Neural crest cell (in vitro differentiated cells): ENCODE results near the gene ARHGDIG. TPM values are rescaled to one million over a fixed set of nuclear protein-coding genes. Genes with fewer than 3 reads are reported as not detected.

ENCODE experiments used
- DNase-seq: peaks from one replicate; pipeline ENCODE4 v3.0.0; 2021; ENCODE audit warnings: low read depth, mixed read lengths, low spot score
- H3K27ac Mint-ChIP-seq: one replicate; pipeline ENCODE4 v1.8.0; 2021; ENCODE audit warnings: mild to moderate bottlenecking, mixed read lengths; ENCODE audit not compliant: unreplicated experiment
- H3K27me3 Mint-ChIP-seq: 2 replicates; pipeline ENCODE4 v1.8.0; 2021; ENCODE audit warnings: low read depth, mild to moderate bottlenecking, mixed read lengths
- H3K36me3 Mint-ChIP-seq: 2 replicates; pipeline ENCODE4 v1.8.0; 2021; ENCODE audit warnings: low read depth, mild to moderate bottlenecking, mixed read lengths
- H3K4me1 Mint-ChIP-seq: 2 replicates; pipeline ENCODE4 v1.8.0; 2021; ENCODE audit warnings: mixed read lengths
- H3K4me3 Mint-ChIP-seq: one replicate; pipeline ENCODE4 v1.8.0; 2021; ENCODE audit warnings: mild to moderate bottlenecking, mixed read lengths
- H3K9me3 Mint-ChIP-seq: 2 replicates; pipeline ENCODE4 v1.8.0; 2021; ENCODE audit warnings: mixed read lengths
- total RNA-seq: library from RNA; stranded (reverse); gene quantifications from 2 replicates; pipeline ENCODE4 v1.2.1, GENCODE V29; 2021
- TF ChIP-seq, protein P1 (sequence below): fragments of 200-600 bp; sonication (generic); conservative IDR thresholded peaks from 2 replicates; pipeline ENCODE4 v1.5.0; 2021; ENCODE audit warnings: antibody characterized with exemption, mild to moderate bottlenecking

The ARHGDIG gene
- total RNA-seq, 1 donor from 2014 or later = 3.0 TPM

DNA sequence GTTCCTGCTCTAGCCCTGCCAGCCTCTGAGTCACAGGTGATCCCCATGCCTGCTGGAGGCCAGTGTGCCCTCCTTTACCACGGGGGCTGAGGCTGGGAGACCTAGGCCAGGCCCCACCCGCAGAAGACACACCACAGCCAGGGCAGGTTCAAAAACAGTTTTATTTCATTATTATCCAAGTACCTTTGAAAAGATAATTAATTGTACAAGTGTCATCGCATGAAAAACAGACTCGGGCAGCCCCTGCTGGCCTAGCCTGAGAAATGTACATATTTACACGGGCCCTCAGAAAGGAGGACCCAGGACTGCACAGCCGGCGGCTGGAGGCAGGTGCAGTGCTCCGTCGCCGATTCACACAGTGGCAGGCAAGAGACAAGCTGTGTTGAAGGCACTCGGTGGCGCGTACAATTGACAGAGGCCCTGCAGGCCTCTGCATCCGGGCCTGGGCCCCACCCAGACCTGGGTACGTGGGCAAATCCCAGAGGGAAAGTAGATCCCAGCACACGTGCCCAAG lies 7.0 kb downstream of the ARHGDIG start:
- no peak for DNase-seq
- Mint-ChIP-seq H3K27me3 (no peaks in the 10 kb centered on the region), H3K4me1 (no peaks in the 10 kb centered on the region), H3K4me3 (no peak overlapping the region), H3K36me3 (peaks cover 6% of the 10 kb centered on the region), H3K9me3 (no peaks in the 10 kb centered on the region), H3K27ac (no peak overlapping the region)
- TF ChIP-seq, protein P1, sequence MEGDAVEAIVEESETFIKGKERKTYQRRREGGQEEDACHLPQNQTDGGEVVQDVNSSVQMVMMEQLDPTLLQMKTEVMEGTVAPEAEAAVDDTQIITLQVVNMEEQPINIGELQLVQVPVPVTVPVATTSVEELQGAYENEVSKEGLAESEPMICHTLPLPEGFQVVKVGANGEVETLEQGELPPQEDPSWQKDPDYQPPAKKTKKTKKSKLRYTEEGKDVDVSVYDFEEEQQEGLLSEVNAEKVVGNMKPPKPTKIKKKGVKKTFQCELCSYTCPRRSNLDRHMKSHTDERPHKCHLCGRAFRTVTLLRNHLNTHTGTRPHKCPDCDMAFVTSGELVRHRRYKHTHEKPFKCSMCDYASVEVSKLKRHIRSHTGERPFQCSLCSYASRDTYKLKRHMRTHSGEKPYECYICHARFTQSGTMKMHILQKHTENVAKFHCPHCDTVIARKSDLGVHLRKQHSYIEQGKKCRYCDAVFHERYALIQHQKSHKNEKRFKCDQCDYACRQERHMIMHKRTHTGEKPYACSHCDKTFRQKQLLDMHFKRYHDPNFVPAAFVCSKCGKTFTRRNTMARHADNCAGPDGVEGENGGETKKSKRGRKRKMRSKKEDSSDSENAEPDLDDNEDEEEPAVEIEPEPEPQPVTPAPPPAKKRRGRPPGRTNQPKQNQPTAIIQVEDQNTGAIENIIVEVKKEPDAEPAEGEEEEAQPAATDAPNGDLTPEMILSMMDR = no peak

DNA sequence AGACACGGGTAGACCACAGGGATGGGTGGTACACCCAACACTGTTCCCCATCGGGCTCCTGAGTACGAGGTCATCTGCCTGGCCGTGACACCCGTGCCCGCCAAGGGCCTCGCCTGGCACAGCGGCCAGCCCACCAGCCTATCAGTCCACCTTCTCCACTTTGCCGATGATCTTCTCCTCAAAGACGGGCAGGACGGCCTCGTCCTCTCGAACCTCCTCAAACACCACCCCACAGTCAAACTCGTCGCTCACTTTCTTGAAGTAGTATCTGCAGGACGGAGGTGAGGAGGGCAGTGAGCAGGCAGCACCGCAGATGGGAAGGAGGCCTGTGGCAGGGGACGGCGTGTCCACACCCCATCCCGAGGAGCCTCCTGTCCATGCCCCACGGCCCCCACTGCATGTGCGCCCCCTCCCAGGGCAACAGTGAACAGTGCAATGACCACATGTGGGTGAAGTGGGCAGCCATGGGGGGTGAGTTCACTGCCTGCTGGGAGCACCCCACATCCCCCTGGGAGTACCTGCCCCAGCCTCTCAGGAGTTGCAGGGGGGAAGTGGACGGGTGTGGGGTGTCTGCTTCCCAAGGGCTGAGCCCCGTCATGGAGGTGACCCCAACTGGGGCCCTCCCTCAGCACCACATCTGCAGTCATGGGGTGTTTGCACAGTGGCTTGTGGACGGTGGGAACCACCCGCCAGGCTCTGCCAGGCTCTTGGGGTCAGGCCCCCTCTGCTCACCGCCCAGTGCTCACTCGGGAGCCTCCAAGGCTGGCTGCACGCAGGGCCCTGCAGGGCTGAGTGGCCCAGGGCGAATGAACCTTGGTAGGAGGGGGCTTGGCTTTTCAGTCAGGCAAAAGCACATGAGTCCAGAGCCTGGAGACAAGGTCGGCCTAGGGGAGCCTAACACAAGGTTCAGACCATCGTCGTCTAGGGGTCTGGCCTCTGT lies 7.9 kb downstream of the ARHGDIG start:
- Mint-ChIP-seq H3K9me3 (no peaks in the 10 kb centered on the region), H3K27me3 (no peaks in the 10 kb centered on the region), H3K4me1 (no peaks in the 10 kb centered on the region), H3K27ac (no peak overlapping the region), H3K4me3 (no peak overlapping the region), H3K36me3 (peaks cover 6% of the 10 kb centered on the region)
- no peak for DNase-seq
- TF ChIP-seq, protein P1 = no peak

DNA sequence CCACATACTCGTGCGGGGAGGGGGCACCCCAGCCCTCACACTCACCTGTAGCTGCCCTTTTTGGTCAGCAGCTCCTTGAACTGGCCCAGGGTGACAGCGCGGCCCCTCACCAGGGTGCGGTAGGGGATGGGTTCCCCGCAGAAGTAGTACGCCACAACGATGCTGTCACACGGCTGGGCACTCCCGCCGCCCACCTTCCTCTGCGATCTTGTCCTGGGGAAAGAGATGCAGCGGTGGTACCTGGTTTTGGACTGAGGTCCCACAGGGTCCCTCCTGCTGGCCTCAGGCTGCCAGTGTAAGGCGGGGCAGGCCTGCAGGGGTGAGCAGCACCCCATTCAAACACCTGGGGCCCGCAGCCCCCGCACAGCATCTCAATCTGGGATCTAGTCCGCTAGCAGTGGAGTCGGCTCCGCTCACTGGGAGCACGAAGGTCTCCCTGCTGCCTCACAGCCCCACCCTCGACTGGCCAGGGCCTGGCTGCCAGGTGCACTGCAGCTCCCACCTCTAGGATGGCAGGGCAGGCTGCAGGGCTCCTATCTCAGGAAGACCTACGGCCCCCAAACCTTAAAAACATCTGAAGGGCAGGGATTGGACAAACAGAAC lies 9.1 kb downstream of the ARHGDIG start:
- Mint-ChIP-seq H3K4me3 (no peak overlapping the region), H3K4me1 (no peaks in the 10 kb centered on the region), H3K36me3 (peaks cover 6% of the 10 kb centered on the region), H3K27ac (no peak overlapping the region), H3K27me3 (no peaks in the 10 kb centered on the region), H3K9me3 (no peaks in the 10 kb centered on the region)
- no peak for DNase-seq
- TF ChIP-seq, protein P1 = no peak

DNA sequence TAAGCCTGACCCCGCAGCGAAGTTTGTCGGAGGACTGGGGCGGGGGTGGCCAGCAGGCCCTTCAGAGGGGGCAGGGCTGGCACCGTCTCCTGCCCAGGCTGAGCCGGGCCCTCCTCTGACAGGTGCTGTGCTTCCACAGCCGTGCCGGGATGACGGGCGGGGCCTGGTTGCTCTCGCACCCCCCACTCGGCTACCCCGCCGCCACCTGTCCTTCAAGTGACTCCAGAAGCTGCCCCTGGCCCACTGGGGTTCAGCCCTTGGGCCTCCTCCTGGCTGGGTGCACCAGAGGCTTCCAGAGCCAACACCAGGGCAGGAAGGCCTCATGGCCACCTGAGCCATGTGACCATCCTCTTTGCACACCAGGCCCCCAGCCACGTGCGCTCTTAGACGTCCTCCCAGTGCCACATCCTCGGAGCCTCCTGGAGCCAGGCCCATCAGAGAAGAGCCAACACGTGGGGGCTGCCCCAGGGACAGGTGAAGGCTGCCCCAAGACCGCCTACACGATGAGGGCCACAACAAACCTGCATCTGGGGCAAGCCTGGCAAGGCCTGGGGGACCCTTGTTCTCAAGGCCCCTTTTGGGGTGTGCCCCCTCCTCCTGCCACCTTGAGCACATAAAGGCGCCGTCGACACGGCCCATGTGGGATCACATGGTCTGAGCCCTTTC lies 9.8 kb downstream of the ARHGDIG start:
- DNase-seq = no peak
- Mint-ChIP-seq H3K9me3 (no peaks in the 10 kb centered on the region), H3K4me1 (no peaks in the 10 kb centered on the region), H3K27me3 (no peaks in the 10 kb centered on the region), H3K4me3 (no peak overlapping the region), H3K36me3 (peaks cover 6% of the 10 kb centered on the region), H3K27ac (peak overlapping the region; percentile 43)
- TF ChIP-seq, protein P1 = no peak

DNA sequence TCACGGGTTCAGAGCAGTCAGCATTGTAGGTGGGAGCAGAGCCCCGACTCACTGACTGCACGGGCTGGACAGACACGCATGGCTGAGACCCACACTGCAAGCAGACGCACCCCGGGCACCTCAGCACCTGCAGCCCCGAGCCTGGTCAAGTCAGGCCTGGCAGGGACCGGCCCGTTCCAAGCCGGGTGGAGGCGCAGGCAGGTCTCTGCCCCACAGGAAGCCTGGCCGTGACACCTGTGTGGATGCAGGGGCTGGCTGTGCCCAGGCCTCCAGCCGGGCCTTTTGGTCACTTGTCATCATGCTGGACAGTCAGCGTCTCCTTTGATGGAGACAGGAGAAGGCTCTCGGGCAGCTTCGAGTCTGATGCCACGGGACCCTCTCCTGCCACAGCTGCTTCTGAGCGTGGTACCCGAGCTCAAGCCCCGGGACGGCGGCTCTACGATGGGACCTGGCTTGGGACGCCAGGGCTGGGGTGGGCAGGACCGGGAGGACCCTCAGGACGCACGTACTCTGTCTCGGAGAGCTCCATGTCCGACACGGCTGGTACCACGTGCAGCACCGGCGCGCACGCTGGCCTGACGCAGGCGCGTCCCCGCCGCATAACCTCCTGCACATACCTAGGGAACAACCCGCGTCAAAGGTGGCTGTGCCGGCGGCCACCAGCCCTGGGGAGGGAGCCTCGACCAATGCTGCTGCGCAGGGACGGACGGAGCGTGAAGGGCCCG lies 10.5 kb downstream of the ARHGDIG start:
- Mint-ChIP-seq H3K9me3 (no peaks in the 10 kb centered on the region), H3K4me1 (no peaks in the 10 kb centered on the region), H3K27ac (peak overlapping the region; percentile 43), H3K4me3 (no peak overlapping the region), H3K36me3 (peaks cover 6% of the 10 kb centered on the region), H3K27me3 (no peaks in the 10 kb centered on the region)
- no peak for DNase-seq
- TF ChIP-seq, protein P1 = no peak
